HuH-7 (cell line): ENCODE results near the gene HMGA1.

Source experiments
- DNase-seq: peaks from one replicate; pipeline ENCODE4 v3.0.0; 2011; ENCODE audit warnings: low spot score

HMGA1 gene

DNA sequence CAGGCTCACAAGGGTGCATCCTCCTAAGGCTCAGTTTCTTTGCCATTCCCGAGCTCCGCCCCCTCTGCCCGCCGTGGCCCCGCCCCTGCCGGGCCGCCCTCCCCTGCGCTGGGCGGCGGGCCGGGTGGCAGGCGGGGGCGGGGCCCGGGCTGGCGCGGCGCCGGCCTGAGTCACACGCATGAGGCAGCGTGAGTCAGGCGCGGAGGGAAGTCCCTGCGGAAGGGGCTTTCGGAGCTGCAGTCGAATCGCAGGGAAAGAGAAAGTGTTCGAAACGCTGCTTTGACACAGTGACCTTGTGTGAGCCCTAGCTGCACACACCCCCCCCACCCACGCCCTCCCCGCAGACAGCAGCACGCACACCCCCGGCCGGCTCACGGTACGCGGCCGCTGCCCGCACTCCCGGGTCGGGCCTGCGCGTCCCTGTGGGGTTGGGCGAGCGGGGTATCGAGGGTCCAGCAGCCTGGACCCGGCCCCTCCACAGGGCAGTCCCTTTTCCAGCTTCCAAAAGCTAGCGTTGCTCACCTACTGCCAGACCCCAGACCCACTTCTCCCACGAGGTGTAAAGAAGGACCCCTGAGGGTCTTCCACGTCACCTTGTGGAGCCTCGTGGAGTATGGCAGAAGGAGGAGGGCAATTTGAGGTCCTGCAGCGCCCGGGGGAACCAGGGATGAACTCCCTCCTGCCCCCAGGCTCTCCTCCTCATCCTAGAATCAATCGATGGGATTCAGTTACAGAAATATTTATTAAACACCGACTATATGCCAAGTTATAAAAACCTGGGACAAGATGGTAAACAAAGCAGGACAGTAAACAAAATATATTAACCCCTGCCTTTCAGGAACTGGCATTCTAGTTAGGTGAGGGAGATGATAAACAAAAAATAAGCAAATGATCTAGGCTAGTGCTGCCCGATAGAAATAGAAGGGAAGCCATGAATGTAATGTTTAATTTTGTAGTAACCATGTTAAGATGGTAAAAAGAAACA, 12.4 kb upstream of the HMGA1 start:
- peak; percentile 81 for DNase-seq

DNA sequence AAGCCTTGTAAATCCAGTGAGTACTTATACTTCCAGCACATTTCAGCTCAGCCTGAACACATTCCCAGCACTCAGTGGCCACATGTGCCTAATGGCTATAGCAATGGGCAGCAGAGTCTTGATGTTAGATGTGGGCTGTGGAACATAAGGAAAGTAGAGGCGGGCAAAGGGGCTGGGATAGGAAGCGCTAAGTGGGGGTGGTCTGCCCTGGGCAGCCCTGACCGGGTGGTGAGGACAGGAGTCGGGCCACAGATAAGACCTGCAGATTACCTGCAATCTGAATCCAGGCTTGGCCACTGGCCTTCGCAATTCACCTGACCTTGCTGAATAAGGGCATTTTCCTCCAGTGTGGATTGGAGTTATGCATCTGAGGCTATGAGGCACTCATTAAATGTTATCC, 11.1 kb upstream of the HMGA1 start:
- no peak for DNase-seq

DNA sequence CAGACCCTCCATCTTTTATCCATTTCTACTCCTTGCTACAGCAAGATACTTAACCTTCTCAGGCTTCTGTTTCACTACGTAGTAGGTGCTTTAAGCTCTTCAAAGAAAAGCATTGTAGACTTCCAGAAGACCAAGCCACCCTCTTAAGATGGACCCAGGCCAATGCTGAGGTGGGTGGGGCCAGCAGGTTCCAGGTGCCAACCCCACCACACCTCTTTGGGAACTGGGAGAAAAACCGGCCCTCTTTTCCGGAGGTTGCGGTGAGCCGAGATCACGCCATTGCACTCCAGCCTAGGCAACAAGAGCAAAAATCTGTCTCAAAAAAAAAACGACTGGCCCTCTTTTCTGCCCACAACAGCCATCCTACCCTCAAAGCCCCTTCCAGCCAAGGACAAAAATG, 10.6 kb upstream of the HMGA1 start:
- DNase-seq = no peak

DNA sequence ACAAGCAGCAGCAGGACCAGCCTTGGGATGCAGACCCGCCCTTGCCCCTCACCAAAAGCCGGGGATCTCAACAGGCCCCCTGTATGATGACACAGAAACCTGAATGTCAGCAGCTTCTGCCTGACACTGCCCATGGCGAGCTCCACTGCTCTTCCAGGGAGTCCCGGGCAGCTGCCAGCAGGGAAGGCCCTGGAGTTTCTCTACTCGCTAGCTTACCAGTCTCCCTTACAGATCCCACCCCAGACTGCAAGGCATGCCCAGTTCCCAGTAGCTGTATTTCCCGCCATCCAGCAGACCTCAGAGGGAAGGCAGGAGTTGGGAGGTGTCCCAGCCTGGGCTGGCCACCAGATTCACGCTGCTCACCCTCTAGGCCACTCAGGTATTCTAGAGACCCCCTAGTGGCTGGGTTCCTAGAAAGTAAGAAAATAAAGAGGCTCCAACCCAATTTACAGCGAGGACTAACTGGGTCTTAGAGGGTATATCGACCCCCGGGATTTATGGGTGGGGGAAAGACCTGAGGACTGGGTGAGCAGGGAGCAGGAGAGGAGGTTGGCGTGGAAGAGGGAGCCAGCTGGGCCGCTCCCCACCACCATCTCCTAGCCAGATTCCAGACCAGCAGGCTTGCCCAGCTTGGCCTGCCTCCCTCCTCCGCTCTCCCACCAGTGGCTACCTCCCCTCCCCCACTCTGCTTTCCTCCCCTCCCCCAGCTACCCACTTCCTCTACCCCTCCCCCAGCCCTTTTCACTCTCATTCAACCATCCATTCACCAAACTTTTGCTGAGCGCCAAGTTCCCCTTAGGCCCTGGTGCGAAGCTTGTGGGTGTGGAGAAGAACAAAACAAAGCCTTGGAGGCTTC, 9.7 kb upstream of the HMGA1 start:
- DNase-seq = no peak

DNA sequence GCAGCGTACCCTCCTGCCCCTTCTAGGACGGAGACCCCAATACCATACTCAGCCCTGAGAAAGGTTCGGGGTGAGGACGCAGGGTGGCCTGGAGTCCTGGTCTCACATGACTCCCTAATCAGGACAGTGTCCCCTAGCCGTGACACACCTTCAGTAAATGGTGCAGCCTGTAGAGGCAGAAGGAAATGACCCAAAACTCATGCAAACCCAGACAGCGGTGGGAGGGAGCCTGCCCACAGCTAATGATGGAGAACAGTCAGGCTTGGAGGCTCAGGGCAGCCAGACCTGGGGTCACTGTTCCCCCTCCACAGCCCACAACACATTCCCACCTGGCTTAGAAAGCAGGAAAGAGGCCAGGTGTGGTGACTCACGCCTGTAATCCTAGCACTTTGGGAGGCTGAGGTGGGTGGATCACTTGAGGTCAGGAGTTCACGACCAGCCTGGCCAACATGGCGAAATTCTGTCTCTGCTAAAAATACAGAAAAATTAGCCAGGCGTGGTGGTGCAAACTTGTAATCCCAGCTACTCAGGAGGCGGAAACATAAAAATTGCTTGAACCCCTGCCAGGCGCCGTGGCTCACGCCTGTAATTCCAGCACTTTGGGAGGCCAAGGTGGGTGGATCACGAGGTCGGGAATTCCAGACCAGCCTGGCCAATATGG, 8.8 kb upstream of the HMGA1 start:
- no peak for DNase-seq

GRCh38 chr6:34229877-34230276, 6.8 kb upstream of the HMGA1 start:
- no peak for DNase-seq

DNA sequence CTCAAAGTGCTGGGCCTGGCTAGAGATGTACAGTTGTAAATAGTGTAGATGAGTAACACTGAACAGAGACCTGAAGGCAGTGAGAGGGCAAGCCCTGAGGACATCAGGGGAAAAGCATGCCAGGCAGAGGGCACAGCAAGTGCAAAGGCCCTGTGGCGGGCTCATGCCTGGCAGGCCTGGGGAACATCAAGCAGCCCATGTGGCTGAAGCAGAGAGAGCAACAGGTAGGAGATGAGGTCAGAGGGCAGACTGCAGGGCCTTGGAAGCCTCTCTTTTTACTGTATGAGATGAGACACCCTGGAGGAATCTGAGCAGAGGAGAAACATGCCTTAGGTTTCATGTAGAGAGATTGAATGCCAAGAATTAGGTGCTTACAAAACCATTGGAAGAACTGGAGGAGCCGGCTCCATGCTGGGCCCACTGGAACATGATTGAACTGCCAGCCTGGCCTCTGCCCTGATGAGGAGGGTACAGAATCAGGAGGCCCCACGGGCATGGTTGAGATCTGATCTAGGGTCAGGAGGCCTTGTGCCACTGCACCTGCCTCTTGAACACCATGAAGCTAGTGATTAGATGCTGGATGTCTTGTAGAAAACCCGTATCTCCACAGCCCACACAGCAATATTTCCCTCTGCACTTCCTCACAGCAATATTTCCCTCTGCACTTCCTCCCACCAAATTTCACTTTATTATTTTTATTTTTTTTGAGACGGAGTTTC, 5.9 kb upstream of the HMGA1 start:
- no peak for DNase-seq

- no peak for DNase-seq
Measured at GRCh38 chr6:34231566-34232336, 4.9 kb upstream of the HMGA1 start.

DNA sequence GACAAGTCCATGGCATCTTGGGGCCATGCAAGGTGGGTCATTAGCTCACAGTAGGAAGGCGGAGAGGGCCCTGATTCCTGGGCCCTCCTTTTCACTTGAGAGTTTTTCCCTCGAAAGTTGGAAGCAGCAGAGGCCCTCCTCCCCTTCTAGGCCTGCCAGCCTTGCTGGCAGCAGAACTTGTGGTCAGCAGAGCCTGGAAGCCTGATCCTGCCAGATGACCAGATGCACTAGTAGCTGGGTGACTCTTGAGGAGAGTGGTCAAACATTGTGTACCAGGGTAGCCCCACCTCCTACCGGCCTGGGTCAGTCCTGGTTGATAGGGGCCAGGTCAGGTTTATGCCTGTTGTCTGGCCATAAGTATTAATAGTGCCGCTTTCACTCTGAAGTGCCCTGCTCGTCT, 3.8 kb upstream of the HMGA1 start:
- no peak for DNase-seq

DNA sequence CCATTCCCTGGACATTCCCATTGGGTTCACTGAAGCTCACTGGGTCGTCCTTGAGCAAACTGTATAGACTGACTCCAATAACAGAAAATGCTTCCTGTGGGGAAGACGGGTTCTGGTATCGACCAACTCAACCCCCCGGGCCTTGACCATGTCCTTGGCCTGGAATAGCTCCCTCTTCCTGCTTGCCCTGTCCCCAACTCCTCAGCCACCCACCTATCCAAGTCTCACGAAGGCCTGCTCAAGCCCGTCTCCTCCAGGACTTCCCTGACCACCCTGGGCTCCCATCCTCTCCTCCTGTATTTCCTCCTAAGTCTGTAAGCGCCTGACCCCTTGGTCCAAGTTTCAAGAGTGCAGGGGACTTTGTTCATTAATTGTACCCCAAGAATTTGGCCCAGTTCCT, 2.8 kb upstream of the HMGA1 start:
- no peak for DNase-seq

DNA sequence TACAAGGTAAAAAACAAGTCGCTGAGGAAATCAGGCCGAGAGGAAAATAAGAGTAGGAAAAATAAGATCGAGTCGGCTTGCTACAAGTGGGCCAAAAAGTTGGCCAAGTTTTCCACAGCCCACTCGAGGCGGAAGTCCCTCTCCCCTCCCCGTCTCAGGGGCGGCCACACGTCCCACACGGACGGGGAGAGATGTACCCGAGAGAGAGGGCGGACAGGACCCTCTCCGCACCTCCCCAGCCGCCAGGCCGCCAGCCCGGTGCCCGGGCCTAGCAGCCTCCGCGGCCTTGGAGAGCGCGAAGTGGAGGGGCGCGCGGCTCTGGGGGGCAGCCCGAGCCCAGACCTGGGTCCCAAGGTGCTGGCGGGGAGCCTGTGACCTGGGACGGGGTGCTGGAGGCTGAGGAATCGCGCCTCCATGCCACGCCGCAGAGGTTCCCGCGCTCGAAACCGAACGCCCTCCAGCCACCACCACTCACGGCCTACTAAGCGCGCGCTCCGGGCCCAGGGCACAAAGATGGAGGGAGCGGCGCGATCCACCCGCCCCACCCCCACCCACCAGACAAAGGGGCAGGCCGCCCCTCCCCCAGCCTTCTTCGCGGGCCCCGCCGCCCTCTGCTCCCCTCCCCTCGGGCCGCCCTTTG, 1.9 kb upstream of the HMGA1 start:
- no peak for DNase-seq

DNA sequence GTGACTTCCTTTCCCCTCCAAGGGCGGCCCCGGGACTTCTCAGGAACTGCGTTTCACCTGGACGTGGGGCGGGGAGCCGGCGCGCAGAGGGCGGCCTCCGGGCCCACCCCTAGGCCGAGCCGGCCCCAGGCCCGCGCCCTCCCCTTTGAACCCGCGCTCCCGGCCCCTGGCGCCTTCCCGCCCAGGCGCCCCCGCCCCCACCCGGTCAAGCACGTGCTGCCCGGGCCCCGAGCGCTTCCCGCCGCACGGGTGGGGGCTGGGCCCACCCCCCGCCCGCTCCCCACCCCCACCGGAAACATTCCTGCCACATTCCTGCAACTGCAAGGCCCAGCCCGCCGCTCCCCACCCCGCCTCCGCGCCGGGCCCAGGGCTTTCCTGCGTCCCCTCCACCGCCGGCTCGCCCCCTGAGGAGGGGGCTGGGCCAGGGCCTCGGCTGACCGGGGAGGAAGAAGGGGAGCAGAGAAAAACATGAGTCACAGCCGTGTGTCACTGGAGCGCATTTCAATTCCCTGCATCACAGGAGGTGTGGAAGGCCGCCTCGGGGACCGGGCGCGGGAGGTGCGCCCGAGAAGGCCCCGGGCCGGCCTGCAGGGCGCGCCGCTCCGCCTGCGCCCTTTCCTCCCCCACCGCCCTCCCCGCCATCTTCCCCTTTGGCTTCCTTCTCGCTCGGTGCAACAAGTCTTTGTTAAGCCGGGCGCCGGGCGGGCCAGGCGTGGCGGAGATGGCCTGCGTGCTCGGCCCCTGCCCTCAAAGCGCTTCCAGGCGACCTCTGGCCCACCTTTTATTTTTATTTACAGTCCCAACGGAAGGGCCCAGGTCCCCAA, 1.2 kb upstream of the HMGA1 start:
- DNase-seq = no peak

GRCh38 chr6:34236131-34236442, 586 bp upstream of the HMGA1 start:
- DNase-seq = no peak

- DNase-seq = no peak
Measured at GRCh38 chr6:34237316-34237721, 646 bp downstream of the HMGA1 start.

DNA sequence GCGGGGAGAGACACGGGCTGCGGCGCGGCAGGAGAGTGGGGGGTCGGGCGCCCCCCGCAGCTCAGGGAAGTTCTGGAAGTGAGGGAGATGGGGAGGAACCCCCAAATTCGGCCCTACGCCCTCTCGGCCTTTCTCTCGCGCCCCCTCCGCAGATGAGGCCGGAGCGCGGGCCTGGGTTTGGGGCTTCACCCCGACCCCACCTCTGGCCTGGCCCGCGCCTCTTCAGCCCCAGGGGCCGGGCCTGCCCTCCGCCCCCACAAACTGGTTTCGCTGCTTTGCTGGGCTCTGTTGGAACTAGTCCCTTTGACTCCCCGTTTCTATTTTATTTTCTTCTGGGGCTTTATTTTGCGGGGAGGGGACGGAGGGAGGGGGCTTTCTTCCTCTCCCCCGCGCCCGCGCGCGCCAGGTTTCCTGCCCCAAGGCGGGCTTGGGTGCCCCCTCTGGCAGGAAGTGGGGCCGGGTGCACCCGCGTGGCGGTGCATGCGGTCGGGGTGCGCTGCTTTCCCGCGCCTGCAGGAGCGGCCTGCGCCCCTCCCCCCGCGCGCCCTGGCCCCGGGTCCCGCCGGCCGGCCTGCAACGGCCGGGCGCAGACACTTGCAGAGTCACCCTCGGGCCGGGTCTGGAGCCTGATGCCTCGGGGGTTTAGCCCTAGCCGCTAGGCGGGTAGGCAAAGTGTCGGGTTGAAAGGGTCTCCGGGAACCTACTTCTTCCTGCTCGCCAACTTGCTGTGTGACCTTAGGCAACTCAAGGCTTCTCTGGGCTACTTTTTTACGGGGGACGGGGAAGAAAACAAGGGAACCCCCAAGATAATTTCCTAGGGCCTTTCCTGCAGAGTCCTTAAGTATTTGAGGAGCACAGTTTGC, 1.3 kb downstream of the HMGA1 start:
- peak; percentile 63 for DNase-seq

GRCh38 chr6:34238585-34239499, 2.2 kb downstream of the HMGA1 start:
- DNase-seq = peak; percentile 1

DNA sequence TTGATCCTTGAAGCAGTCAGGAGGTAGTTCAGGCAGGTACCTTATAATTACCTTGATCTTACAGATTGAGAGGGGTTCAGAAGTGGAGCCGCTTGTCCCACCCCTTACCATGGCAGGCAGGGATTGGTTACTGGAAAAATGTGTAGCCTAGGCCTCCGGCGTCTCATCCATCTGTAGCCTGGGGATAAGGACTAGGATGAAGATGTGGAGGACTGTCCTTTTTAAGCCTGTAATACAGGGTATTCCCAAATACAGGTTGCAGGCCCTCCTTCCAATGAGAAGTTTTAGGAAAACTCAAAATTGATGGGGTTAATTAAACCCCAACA, 2.8 kb downstream of the HMGA1 start:
- peak; percentile 3 for DNase-seq

DNA sequence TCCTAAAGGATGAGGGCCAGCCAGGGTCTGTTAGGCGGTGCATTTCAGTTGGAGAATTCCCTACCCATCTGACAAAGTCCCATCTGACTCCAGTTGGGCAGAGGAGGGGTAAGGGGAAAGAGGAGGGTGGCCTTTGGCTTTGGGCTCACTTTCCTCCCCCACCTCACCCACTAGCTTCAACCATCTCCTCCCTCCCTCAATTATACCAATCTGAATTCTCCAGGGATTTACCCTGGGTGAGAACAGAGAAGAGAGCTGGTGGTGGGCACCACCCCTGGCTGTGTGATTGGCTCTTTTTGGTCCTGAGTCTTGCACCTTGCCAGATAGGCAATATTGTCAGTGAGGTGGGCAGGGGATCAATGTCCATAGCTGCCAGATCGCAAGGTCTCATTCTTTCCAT, 3.2 kb downstream of the HMGA1 start:
- DNase-seq = peak; percentile 1
